Fibroblast of upper back skin (primary cell): Measurements from ENCODE around the gene HSPA9.

Source experiments
- DNase-seq: peaks from one replicate; pipeline ENCODE4 v3.0.0-alpha.2; 2013

HSPA9 gene

GRCh38 chr5:138575194-138576015 is at the start of gene HSPA9:
TSS of gene HSPA9 (minus strand) at chr5:138575401. CDS start at chr5:138575318, 83 bp downstream.
- peak; percentile 100 for DNase-seq

- DNase-seq = peak; percentile 49
Observed at GRCh38 chr5:138623053-138623452, 47.9 kb upstream of the HSPA9 start.

- DNase-seq = no peak
Observed at GRCh38 chr5:138622051-138622450, 46.9 kb upstream of the HSPA9 start.

GRCh38 chr5:138620663-138621224 is 45.5 kb upstream of the HSPA9 start:
- DNase-seq = no peak

GRCh38 chr5:138616508-138616907 is 41.3 kb upstream of the HSPA9 start:
- no peak for DNase-seq

GRCh38 chr5:138615461-138615860 is 40.3 kb upstream of the HSPA9 start:
- DNase-seq = no peak

- DNase-seq = no peak
Observed at GRCh38 chr5:138611678-138612218, 36.5 kb upstream of the HSPA9 start.

GRCh38 chr5:138610918-138611677 is 35.9 kb upstream of the HSPA9 start:
- no peak for DNase-seq

- DNase-seq = no peak
Observed at GRCh38 chr5:138610415-138610917, 35.3 kb upstream of the HSPA9 start.

- DNase-seq = no peak
Observed at GRCh38 chr5:138606378-138607064, 31.3 kb upstream of the HSPA9 start.

- DNase-seq = no peak
Observed at GRCh38 chr5:138605254-138605972, 30.2 kb upstream of the HSPA9 start.

GRCh38 chr5:138604176-138604785 is 29.1 kb upstream of the HSPA9 start:
- DNase-seq = no peak

GRCh38 chr5:138603249-138603920 is 28.2 kb upstream of the HSPA9 start:
- DNase-seq = no peak

GRCh38 chr5:138602371-138603000 is 27.3 kb upstream of the HSPA9 start:
- no peak for DNase-seq

GRCh38 chr5:138601444-138601843 is 26.2 kb upstream of the HSPA9 start:
- peak; percentile 29 for DNase-seq

GRCh38 chr5:138600446-138600845 is 25.2 kb upstream of the HSPA9 start:
- no peak for DNase-seq

- DNase-seq = no peak
Observed at GRCh38 chr5:138597661-138598400, 22.6 kb upstream of the HSPA9 start.

- no peak for DNase-seq
Observed at GRCh38 chr5:138596105-138596881, 21.1 kb upstream of the HSPA9 start.
